Coronary artery (tissue), 2 donors: ENCODE results near the gene ADIRF.

Experiments
- DNase-seq: peaks from one replicate; pipeline ENCODE4 v3.0.0-alpha.2; 2017; ENCODE audit warnings: low spot score
- H3K27ac ChIP-seq, 2 donors: fragments of 200-600 bp; sonication (generic); one replicate each; pipeline ENCODE4 v1.5.1; 2016 to 2019
- H3K4me3 ChIP-seq: fragments of 200-600 bp; sonication (generic); 2 replicates; pipeline ENCODE4 v1.5.1; 2016; ENCODE audit warnings: mild to moderate bottlenecking, moderate library complexity
- CTCF ChIP-seq: fragments of 200-600 bp; sonication (generic); IDR thresholded peaks from one replicate; pipeline ENCODE4 v1.5.1; 2019; ENCODE audit warnings: antibody characterized with exemption

ADIRF gene

GRCh38 chr10:86962981-86963310, 5.3 kb upstream of the ADIRF start:
- Histone ChIP-seq H3K27ac (no peak overlapping the region), H3K4me3 (no peak overlapping the region)
- DNase-seq, result no peak
- no peak for TF ChIP-seq CTCF

- no peak for TF ChIP-seq CTCF
These were observed 4.9 kb upstream of the ADIRF start for GRCh38 chr10:86963341-86963919.

GRCh38 chr10:86964061-86964846, 4.0 kb upstream of the ADIRF start:
- DNase-seq, result peak; percentile 72
- no peak overlapping the region for H3K4me3 ChIP-seq
- TF ChIP-seq CTCF, result no peak
- H3K27ac ChIP-seq, result peak overlapping the region; percentile 50 to 64

More at GRCh38 chr10:86963341-86963919, 4.9 kb upstream of the ADIRF start:
- Histone ChIP-seq H3K27ac (peak overlapping the region in 1 of 2 donors; percentile 64), H3K4me3 (no peak overlapping the region)
- DNase-seq, result peak; percentile 74

DNA sequence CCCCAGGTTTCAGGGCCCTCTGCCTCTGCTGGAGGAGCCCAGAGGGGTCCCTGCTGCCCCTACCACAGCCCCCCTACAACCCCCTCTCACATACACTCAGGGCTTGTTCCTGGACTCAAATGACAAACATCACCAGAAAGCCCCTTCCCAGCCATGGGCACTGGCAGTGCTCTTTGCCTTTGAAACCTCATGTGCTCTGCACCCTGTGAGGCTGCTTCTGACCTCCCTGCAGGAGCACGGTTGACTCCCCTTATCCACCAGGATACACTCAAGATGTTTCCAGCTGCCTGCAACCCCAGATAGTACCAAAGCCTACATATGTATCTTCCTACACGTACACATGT, 3.5 kb upstream of the ADIRF start:
- TF ChIP-seq CTCF, result no peak
- H3K27ac ChIP-seq, result peak overlapping the region; percentile 50 to 64
- no peak overlapping the region for H3K4me3 ChIP-seq
- DNase-seq, result no peak

GRCh38 chr10:86965986-86966654, 2.2 kb upstream of the ADIRF start:
- peak overlapping the region; percentile 97 to 99 for H3K27ac ChIP-seq
- TF ChIP-seq CTCF, result no peak
- H3K4me3 ChIP-seq, result peak overlapping the region; percentile 50
- DNase-seq, result peak; percentile 63

- no peak for TF ChIP-seq CTCF
- Histone ChIP-seq H3K27ac (peak overlapping the region; percentile 97 to 99), H3K4me3 (peak overlapping the region; percentile 79)
- DNase-seq, result peak; percentile 73
These were observed 771 bp upstream of the ADIRF start for GRCh38 chr10:86967481-86967941.
